NCI-H748 (cell line): ENCODE results near the gene SLC25A21.
"Not testable (repeated sequence)": the region's sequence is repeated elsewhere in the genome, so short reads cannot be mapped to it uniquely, and the experiment has no call there.

Experiments
- DNase-seq: peaks from one replicate; lab custom pipeline; 2025; ENCODE audit not compliant: unreplicated experiment; lab: John Stamatoyannopoulos, UW

Gene SLC25A21

GRCh38 chr14:37187294-37187693 is 14.9 kb upstream of the SLC25A21 start:
- DNase-seq, result no peak

- DNase-seq, result no peak
These were observed 14.5 kb upstream of the SLC25A21 start for GRCh38 chr14:37186865-37187264.

- DNase-seq, result no peak
These were observed 13.3 kb upstream of the SLC25A21 start for GRCh38 chr14:37185670-37186069.

- not testable (repeated sequence) for DNase-seq
These were observed 12.1 kb upstream of the SLC25A21 start for GRCh38 chr14:37184520-37184919.

- no peak for DNase-seq
These were observed 9.0 kb upstream of the SLC25A21 start for GRCh38 chr14:37181441-37181840.

GRCh38 chr14:37180886-37181285 is 8.5 kb upstream of the SLC25A21 start:
- not testable (repeated sequence) for DNase-seq

GRCh38 chr14:37179896-37180502 is 7.6 kb upstream of the SLC25A21 start:
- DNase-seq, result no peak

GRCh38 chr14:37172936-37173614 is 669 bp upstream of the SLC25A21 start:
- DNase-seq, result no peak

GRCh38 chr14:37171678-37172023 is 755 bp downstream of the SLC25A21 start:
- DNase-seq, result no peak

- DNase-seq, result no peak
These were observed 1.4 kb downstream of the SLC25A21 start for GRCh38 chr14:37170993-37171392.

GRCh38 chr14:37170237-37170636 is 2.2 kb downstream of the SLC25A21 start:
- peak; percentile 43 for DNase-seq

- DNase-seq, result no peak
These were observed 3.7 kb downstream of the SLC25A21 start for GRCh38 chr14:37168721-37169120.

GRCh38 chr14:37167151-37168047 is 5.0 kb downstream of the SLC25A21 start:
- DNase-seq, result no peak

GRCh38 chr14:37165794-37166193 is 6.6 kb downstream of the SLC25A21 start:
- no peak for DNase-seq

GRCh38 chr14:37162307-37162706 is 10.1 kb downstream of the SLC25A21 start:
- DNase-seq, result not testable (repeated sequence)

- DNase-seq, result no peak
These were observed 14.4 kb downstream of the SLC25A21 start for GRCh38 chr14:37157987-37158386.

GRCh38 chr14:37153483-37153882 is 18.9 kb downstream of the SLC25A21 start:
- DNase-seq, result no peak

GRCh38 chr14:37153005-37153404 is 19.4 kb downstream of the SLC25A21 start:
- no peak for DNase-seq

GRCh38 chr14:37150414-37150813 is 22.0 kb downstream of the SLC25A21 start:
- DNase-seq, result peak; percentile 65

GRCh38 chr14:37147310-37147880 is 25.0 kb downstream of the SLC25A21 start:
- no peak for DNase-seq

GRCh38 chr14:37146438-37146837 is 26.0 kb downstream of the SLC25A21 start:
- not testable (repeated sequence) for DNase-seq

GRCh38 chr14:37145395-37145794 is 27.0 kb downstream of the SLC25A21 start:
- no peak for DNase-seq
